HCT116 (cell line): ENCODE measurements around the gene HMCN1.

Experiments used
- CTCF ChIP-seq, 3 experiments: fragments of 200-600 bp in 1 of 3; sonication (generic) in 1 of 3; IDR thresholded peaks in 2 of 3; conservative IDR thresholded peaks in 1 of 3; 2 replicates each; pipeline ENCODE4 v1.5.1; 2012 to 2017; ENCODE audit warnings: low read depth in 2 of 3, low read length in 2 of 3, antibody characterized with exemption in 1 of 3, borderline replicate concordance in 1 of 3, control low read depth in 1 of 3, mild to moderate bottlenecking in 1 of 3, mixed read lengths in 1 of 3, mixed run types in 1 of 3, moderate library complexity in 1 of 3; ENCODE audit not compliant: insufficient read depth in 1 of 3
- EZH2phosphoT487 ChIP-seq: fragments of 200-600 bp; IDR thresholded peaks from 2 replicates; pipeline ENCODE4 v1.6.1; 2018; ENCODE audit warnings: antibody characterized with exemption, borderline replicate concordance
- MAX ChIP-seq: IDR thresholded peaks from 2 replicates; pipeline ENCODE4 v1.6.1; 2012
- POLR2A ChIP-seq: IDR thresholded peaks from 2 replicates; pipeline ENCODE4 v1.7.0; 2011; ENCODE audit warnings: borderline replicate concordance; ENCODE audit not compliant: insufficient read depth, insufficient read length; ENCODE audit errors: extremely low read depth
- RAD21 ChIP-seq: IDR thresholded peaks from 2 replicates; pipeline ENCODE4 v1.6.1; 2012; ENCODE audit warnings: low read depth, mild to moderate bottlenecking
- REST ChIP-seq: IDR thresholded peaks from 2 replicates; pipeline ENCODE4 v1.6.1; 2012; ENCODE audit warnings: low read depth
- SIN3A ChIP-seq: IDR thresholded peaks from 2 replicates; pipeline ENCODE4 v1.6.1; 2012; ENCODE audit warnings: low read depth
- SP1 ChIP-seq: IDR thresholded peaks from 2 replicates; pipeline ENCODE4 v1.6.1; 2012; ENCODE audit warnings: low read depth
- YY1 ChIP-seq: IDR thresholded peaks from 2 replicates; pipeline ENCODE4 v1.6.1; 2011; ENCODE audit warnings: low read length, low read depth, moderate library complexity, mild to moderate bottlenecking; ENCODE audit not compliant: insufficient replicate concordance; ENCODE audit errors: extremely low read depth
- ZFX ChIP-seq: fragments of 450-650 bp; IDR thresholded peaks from 2 replicates; pipeline ENCODE4 v1.6.1; 2017

- no peak for TF ChIP-seq ZFX
- no peak for TF ChIP-seq RAD21
- TF ChIP-seq REST: no peak
- no peak for TF ChIP-seq SP1
- no peak for TF ChIP-seq CTCF (IDR thresholded peaks at IDR 0.05 in 2 of 3, conservative IDR thresholded peaks at IDR 0.05 in 1 of 3; ENCODE audit: borderline replicate concordance in 1 of 3, insufficient read depth in 1 of 3, low read depth in 2 of 3, low read length in 2 of 3)
- TF ChIP-seq YY1: no peak
- no peak for TF ChIP-seq MAX
- TF ChIP-seq EZH2phosphoT487: no peak
- no peak for TF ChIP-seq POLR2A
- TF ChIP-seq SIN3A: no peak
These were observed 250.1 kb downstream of the HMCN1 start for GRCh38 chr1:185984113-185984836.
